Stimulated activated CD8-positive, alpha-beta memory T cell treated with anti-CD3 and anti-CD28 coated beads, Interleukin-7, amount 100 ng/mL, for 1 hour (primary cell): ENCODE results near the gene HNRNPA0.

Experiments used
- DNase-seq, 2 donors: peaks; one replicate each; pipeline ENCODE4 v3.0.0-alpha.2; 2020; ENCODE audit warnings: low read depth in 2 of 2

Gene HNRNPA0

DNA sequence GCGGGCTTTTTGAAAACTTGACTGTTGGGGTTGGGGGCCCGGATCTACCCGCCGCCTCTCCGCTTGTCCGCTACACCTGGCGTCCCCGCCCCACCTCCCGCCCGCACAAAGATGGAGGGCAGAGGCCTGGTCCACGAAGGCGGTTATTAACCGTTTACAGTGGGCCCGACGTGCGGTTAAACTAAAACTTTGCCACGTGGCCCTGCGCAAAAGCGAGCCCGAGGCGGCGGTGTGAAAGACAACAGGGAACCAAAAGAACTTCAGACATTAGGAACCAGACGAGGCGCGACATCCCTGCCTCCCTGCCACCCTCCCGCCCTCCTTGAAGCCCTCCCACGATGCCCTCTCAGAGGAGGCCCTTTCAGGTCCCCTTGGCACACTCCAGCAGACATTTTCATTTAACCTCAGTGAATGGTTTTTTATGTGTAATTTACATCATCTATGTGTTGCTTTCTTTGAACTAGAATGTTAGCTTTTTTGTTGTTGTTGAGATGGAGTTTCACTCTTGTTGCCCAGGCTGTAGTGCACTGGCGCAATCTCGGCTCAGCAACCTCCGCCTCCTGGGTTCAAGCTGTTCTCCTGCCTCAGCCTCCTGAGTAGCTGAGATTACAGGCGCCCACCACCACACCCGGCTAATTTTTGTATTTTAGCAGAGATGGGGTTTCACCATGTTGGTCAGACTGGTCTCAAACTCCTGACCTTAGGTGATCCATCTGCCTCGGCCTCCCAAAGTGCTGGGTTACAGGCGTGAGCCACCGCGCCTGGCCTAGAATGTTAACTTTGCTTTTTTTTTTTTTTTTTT is 999 bp upstream of the HNRNPA0 start:
- no peak for DNase-seq

DNA sequence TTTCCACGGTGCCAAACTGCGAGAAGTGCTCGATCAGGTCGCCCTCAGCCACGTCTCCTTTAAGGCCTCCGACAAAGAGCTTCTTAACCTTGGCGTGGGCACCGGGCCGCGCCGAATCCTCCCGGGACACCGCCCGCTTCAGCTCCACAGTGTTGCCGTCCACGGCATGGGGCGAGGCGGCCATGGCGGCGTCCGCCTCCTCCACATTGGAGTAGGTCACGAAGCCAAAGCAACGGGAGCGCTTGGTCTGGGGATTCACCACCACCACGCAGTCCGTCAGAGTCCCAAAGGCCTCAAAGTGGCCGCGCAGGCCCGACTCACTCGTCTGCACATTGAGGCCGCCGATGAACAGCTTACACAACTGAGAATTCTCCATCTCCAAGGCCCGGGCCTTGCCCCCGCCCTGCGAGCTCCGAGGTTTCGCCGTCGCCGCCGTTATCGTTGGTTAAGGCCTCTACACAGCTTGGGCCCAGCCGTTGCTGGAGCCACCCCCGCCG is 424 bp downstream of the HNRNPA0 start:
- DNase-seq = no peak

DNA sequence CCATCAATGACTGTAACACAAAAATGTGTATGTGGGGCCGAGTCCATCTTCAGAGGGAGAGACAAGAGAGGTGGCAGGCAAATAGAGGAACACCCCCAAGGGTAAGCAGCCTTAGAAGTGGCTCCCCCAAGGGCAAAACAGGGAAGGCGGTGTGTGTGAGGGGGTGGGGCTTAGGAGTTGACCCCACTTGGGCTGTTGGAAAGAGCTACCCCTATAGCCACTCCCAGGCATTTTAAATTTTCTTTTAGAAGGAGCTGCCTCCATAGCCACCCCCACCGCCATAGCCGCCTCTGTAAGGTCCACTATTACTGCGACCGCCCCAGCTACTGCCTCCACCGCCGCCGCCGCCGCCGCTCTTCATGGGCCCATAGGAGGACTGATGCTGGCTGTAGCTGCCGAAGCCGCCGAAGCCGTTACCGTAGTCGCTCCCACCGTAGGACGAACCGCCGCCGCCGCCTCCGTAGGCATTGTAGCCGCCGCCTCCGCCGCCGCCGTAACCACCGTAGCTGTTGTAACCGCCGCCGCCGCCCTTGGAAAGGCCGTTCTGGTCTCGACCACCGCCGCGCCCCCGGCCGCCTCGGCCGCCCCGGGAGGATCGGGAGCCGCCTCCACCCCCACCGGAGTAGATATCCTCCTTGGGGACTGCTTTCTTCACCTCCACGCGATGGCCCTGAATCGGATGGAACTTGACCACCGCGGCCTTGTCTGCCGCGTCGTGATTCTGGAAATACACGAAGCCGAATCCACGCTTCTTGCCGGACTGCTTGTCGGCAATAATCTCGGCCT is 1.1 kb downstream of the HNRNPA0 start:
- DNase-seq = no peak

DNA sequence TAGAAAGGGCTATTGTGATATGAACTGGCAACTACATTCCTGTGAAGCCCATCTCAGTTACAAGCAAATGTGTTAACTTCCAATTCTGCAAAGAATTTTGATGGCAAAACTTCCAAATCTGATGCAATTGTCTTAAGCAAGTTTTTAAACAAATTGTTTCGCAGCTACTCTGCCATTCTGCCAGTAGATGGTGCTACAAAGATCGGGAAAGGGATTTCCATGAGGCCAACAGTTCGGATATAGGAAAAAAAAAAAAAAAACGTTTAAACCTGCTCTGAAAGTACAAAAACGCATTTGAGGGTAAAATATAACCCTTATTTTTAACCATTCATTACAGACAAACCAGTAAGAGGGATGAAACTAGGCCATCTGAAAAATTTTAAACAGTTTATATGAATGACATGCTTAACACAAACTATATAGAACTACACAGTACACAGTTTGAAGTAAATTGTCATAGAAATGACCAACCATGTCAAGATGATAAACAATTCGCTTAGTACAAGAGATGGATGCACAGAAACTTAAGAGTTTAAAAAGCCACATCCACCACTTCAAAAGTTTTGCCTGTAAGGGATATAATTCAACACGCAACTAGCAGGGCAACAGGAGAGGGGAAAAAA is 2.2 kb downstream of the HNRNPA0 start:
- DNase-seq = no peak

DNA sequence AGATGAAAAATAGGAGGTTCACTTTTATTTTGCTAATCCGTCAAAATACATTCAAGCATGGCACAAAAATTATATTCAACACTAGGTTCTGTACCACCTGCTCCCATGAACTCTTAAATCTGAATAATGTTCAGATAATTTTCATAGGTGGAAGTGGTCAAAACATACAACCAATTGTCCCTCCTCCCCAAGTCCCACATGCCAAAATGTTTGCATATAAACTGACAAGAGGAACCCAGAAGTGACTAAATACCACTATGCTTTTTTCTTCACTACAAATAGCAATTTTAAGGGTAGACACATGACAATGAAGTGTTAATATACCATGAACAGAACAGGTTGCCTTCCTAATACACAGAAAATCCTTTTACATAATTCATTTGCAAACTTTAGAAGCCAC is 3.7 kb downstream of the HNRNPA0 start:
- DNase-seq = no peak

DNA sequence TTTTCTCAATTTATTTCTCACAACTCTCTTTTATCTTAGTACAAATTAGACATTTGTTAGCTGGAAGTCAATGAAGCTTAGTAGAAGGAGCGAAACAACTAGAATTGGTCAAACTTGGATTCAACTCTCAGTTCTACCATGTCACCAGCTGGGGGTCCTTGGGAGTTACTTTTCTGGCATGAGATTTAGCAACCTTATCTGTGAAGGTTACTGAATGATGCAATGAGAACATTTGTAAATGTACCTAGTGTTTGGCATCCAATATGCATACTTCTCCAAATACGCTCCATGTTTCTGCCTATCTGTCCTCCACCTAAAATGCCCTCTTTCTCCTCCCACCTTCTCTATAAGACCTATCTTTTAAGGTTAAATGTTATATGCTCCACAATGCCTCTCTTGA is 6.3 kb downstream of the HNRNPA0 start:
- DNase-seq = no peak

DNA sequence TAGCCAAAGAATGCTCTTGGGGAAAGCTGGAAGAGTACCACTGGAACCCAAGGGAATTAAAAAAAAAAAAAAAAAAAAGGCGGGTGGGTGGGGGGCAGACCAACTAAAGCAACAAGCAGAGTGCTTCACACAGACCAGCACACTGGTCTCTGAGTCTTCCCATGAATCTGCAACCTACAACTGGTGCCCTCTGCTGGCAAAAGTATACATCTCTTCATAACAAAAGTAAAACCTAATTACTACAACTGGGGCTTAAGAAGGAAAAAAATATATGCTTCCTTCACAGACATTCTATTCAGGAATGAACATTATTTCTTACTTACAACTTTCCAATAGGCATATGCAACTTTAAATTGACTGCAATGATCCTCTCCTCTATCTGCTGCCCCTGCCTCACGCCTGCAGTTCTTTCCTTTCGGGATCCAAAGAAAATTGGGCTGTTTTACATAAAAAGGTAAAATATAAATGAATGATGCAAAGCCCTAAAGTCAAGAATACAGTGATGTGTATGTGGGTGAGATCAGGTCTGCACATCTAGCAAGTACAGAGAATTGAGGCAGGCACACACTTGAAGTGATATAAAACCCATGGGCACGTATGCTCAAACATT is 11.0 kb downstream of the HNRNPA0 start:
- no peak for DNase-seq

DNA sequence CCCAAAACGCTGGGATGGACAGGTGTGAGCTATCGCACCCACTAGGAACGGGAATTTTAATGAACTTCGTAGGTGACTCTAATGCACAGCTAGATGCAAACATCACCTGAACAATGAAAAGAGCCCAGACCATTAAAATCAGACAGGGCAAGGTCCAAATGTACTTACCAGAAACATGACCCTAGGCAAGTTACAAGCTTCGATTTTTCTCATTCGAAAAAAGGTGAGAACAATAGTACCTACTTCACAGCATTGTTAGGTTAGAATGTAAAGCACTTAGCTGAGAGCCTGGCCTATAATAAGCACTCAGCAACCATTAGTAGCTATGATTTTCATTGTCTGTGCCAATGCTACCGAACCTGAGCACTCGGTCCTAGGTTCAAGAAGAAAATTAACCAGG is 12.4 kb downstream of the HNRNPA0 start:
- DNase-seq = no peak

DNA sequence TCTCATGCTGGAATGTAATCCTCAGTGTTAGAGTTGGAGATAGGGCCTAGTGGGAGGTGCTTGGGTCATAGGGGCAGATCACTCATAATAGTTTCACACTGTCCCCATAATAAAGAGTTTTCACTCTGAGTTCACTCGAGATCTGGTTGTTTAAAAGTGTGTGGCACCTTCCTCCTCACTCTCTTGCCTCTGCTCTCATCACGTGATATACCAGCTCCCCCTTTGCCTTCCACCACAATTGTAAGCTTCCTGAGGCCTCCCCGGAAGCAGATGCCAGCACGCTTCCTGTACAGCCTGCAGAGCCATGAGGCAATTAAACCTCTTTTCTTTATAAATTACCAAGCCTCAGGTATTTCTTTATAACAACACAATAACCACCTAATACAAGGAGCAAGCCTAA is 14.4 kb downstream of the HNRNPA0 start:
- no peak for DNase-seq

DNA sequence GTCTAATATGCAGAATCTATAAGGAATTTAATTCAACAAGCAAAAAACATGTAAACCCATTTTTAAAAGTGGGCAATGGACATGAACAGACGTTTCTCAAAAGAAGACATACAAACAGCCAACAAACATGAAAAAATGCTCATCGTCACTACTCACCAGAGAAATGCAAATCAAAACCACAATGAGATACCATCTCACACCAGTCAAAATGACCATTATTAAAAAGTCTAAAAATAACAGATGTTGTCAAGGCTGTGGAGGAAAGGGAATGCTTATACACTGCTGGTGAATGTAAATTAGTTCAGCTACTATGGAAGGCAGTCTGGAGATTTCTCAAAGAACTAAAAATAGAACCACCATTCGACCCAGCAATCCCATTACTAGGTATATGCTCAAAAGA is 15.2 kb downstream of the HNRNPA0 start:
- no peak for DNase-seq

DNA sequence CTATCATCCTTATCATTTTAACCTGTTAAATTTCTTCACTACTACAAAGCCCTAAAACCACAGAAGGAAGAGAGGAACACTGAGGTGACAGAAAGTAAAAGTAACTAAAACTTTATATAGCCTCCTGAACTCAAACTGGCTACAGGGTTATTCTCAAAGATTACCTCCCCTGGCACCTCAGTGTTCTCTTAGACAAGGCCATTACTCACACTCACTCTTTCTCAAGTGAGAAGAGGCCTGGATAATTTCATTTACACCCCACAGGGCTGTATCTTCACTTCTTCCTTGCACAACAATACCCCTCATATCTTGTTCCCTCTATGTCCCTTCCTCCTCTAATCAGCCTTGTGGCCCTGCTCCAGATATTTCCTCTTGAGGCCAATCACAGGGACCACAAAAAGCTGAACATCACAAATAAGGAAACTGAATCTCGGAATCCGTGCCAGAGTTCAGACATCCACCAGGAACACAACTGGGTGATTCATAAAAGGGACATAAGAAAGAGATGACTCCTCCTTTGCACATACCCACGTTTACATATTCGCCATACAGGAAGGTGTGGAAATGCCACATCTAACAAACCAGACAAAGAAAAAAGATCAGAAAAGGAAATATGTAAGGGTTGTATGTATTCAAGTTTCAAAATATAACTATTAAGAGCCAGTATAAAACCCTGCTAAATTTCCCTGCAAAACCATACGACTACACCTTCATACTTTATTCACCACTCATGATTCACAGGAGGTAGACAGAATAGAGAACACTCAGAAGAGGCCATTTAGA is 16.6 kb downstream of the HNRNPA0 start:
- no peak for DNase-seq

DNA sequence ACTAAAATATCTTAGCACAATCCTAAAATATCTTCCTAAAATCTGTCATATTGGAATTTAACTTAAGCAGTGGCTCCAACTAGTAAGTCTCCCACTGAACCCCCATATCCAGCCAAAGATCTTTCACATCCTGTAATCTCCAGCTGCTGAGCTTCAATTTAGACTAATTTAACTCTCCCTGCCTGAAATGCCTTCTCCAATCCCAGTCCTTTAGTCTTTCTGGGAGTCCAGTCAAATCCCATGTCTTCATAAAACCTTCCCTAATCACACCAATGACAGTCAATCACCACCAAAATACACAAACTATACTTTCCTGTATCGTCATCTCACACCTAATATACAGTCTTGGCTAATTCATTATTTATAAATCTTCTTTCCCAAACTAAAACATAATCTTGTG is 17.7 kb downstream of the HNRNPA0 start:
- no peak for DNase-seq

DNA sequence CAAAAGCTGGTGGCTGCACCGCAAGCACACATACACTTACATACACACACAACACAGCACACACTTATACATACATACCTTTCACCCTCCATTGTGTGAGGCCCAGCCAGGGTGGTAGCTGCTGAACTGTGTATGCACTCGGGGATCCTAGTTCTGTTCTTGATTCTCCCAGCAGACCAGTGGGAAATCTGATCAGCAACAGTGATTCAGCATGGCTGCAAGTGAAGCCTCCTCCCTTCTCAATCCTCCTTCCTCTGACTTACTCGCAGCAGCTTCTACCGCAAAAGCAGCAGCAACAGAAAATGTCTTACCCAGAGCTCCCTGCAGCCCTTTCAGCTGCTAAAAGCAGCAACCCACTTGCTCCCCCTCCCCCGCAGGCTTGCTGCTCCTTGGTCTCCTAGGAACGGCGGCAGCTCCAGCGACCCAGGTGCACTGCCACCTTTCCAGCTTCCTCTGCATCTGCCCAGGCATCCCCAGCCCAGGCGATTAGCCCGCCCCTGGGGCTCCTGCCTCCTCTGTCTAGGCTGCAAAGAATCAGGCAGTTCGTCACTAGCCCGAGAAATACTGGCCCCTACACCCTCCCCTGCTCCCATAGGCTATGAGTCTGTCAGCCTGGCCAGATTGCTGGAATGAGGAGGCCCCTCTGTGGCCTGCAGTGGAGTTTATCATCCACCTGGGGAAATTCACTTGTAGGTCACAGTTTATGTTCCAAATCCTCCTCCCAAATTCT is 18.4 kb downstream of the HNRNPA0 start, which contains the start of gene KLHL3:
KLHL3 (minus strand) TSS at position 535 of the 730 bp plus-strand sequence; CDS start at position 92, 443 bp downstream.
- DNase-seq = no peak

DNA sequence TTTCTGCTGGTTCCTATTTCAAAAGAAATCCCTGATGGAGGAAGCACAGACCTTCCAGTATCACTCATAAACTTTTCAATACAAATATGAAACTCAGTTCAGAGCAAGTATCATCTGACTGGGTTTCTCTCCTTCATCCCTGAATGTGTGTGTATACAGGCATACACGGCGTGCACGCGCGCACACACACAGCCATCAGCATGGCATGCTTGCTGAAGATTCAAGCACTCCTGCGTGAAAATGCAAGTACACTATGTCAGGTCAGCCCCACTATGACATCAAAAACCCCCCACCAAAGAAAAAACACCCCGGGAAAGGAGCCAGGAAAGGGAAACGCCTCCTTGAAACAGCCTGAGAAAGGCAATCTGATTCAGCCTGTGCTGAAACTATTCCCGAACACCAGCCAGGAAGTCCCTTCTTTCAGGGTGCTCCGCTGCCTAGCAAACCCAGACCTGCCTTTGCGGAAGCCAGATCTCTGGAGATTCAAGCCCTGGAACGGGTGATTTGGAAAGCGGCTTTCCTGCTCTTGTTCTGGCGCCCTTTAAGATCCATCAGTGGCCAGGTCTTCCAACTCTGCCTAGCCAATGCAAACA is 19.1 kb downstream of the HNRNPA0 start:
- no peak for DNase-seq

DNA sequence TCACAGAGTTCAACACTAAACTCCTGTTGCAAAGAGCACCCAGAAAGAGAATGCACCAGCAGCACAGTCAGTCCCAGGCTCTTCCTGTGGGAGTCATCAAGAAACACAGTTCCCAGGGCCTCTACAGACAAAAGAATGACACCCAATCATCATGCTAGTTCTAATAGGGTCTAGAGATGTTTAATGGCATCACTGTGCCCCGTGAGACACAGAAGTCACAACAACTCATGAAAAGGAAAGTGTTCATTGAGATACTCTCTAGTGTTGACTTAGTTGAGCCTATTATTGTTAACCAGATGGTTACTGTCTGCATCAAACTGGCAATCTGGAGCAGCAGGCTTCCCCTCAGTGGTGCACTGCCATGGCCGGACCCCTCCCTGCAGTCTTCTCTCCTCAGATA is 19.8 kb downstream of the HNRNPA0 start:
- no peak for DNase-seq

DNA sequence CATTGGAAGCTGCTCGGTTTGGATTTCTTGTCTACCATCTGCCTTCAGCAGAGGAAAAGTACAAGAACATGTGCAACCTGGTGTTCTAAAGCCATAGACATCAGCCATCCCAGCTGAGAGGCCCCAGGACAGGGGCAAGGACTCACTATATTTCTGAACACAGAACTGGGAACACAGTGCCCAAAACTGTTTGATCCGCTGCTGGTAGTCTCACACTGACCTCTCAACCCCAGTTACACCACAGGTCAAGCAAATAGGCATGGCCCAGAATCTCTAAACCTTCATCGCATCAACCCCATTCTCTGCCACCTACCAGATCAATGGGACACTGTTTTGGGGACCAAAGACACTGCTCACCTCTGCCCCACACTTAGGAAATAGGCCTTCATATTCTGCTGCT is 20.2 kb downstream of the HNRNPA0 start:
- DNase-seq = no peak

DNA sequence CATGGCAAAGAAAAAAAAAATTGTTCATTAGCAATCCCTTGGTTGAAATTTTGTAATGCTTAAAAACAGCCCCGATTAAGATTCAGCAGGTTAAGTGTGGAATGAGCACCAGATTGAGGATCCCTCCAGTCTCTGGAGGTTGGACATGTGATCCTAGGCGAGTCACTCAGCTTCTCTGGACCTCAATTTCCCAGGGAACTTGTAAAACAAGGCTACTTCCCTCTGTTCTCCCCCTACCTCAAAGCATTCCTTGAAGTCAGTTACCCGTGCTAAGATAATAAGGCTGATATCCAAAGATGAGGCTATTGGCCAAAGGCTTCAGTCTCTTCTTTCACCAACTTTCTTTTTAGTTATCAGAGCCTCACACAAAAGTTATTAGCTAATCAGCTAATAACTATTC is 21.2 kb downstream of the HNRNPA0 start:
- DNase-seq = no peak

DNA sequence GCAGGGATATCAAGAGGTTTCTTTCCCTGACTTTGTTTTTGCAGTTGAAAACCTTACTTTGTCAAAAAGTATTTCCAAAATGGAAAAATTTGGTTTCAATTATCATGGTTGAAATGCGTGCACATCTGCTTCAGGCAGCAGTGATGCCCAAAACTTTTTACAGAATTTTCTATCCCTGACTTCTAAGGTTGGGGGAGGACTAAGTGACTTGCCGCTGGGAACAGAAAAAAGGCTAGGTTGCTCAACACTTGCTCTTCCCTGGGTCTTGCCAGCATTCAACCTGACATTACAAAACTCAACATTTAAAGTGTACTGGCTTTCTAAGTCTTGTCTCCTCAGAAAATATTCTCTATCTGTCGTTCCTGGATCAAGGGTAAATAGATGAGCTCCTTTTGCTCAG is 23.0 kb downstream of the HNRNPA0 start:
- DNase-seq = no peak

DNA sequence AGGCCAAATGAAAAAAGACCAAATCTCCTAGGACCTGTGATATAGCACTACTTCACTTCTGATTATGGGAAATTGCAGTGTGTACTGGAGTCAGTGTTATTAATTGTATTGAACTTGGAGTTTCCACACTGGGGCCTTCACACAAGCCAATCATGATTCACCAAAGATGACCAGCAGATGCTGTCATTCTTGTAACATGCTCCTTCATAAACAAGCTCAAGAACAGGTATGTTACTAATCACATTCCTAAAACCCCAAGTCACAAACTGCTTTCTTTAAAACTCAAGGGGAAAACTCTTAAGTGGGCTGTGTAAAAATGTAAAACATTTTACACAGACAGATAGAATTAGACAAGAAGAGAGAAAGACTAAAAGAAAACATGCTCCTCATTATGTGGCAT is 23.8 kb downstream of the HNRNPA0 start:
- DNase-seq = no peak

DNA sequence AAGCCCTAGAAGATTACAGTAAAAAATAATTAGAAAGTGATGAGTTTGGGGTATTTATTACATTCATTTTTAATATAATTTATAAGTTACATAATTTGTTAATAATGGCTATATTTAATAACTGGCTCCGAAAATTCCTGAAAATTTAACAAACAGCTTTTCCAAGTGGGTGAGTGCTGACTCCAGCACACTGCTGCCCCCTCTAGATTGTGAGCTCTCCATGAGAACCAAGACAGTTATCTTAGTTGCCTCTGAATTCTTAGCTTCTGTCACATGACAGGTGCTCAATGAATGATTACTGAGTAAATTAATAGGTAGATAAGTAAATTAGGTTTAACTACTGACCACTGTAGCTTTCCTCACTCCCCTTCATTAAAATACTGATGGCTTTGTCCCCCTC is 26.1 kb downstream of the HNRNPA0 start:
- DNase-seq = no peak
